HG02852 (cell line): ENCODE results near the gene ZMYM5.
"Not testable (repeated sequence)": the region's sequence is repeated elsewhere in the genome, so short reads cannot be mapped to it uniquely, and the experiment has no call there.

Source experiments
- ATAC-seq: cut with Tn5 transposase; IDR thresholded peaks from one replicate; pipeline ENCODE4 v1.9.1; 2021; ENCODE audit warnings: mild to moderate bottlenecking, moderate library complexity; ENCODE audit not compliant: unreplicated experiment

The ZMYM5 gene

GRCh38 chr13:19822673-19823072 lies 40.8 kb downstream of the ZMYM5 start:
- no peak for ATAC-seq

DNA sequence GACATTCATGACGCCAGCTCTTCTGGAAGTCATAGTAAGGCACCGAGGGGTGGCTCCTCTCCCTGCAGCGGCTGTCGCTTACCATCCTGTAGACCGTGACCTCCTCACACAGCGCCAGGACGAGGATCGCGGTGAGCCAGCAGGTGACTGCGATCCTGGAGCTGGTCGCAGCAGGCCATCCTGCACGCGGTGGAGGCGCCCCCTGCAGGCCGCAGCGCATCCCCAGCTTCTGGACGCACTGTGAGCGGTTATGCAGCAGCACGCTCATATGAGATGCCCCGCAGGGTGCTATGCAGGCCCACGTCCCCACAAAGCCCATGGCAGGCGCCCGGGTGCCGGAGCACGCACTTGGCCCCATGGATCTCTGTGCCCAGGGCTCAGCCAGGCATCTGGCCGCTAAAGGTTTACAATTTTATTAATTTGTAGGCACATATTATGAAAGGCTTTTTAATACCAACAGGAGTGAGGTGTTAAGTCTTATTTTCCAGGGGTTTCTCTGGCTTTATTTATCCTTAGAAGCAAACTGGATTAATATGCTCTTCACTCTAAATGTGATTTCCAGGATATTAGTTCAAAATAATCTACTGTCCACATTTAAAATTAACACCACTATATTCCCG lies 45.1 kb downstream of the ZMYM5 start:
- ATAC-seq = no peak

DNA sequence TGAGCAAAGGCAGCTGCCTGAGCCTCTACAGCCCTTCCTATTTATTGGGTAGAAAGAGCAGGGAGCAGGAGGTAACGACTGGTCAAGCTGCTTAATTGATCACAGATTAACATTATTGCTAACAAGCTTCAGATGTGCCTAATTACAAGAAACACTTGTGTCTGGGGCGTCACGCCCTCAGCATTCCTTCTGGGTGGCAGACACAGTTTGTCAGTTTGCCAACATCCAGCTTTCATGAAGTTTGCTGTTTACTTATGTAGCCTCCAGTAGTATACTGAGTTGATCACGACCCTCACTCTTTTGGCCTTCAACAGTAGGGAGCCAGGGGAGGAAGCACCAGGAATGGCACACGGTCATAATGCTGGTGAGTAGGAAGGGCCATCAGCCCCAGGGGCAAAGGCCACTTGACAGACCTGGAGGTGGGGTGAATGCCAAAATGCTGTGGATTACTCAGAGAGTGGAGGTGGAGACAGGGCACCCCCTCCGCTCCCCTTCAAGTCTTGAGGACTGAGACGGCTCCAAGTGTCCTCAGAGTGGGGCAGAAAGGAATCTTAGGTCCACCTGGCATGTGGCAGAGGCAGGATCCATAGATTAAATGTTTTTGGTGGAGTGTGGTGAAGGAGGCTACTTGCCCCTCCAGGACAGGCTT lies 45.8 kb downstream of the ZMYM5 start:
- no peak for ATAC-seq

GRCh38 chr13:19817106-19817505 lies 46.3 kb downstream of the ZMYM5 start:
- no peak for ATAC-seq

DNA sequence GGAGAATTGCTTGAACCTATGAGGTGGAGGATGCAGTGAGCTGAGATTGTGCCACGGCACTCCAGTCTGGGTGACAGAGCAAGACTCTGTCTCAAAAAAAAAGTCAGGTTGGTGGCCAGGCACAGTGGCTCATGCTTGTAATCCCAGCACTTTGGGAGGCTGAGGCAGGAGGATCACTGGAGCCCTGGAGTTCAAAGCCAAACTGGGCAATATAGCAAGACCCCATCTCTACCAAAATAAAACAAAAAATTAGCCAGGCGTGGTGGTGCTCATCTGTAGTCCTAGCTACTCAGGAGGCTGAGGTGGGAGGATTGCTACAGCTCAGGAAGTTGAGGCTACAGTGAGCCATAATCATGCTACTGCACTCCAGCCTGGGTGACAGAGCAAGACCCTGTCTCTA lies 47.6 kb downstream of the ZMYM5 start:
- ATAC-seq = not testable (repeated sequence)

GRCh38 chr13:19810996-19811881 lies 52.2 kb downstream of the ZMYM5 start:
- ATAC-seq = no peak

GRCh38 chr13:19810151-19810550 lies 53.3 kb downstream of the ZMYM5 start:
- ATAC-seq = no peak

- ATAC-seq = no peak
Measured at GRCh38 chr13:19805765-19806164, 57.7 kb downstream of the ZMYM5 start.

- ATAC-seq = no peak
Measured at GRCh38 chr13:19795956-19796355, 67.5 kb downstream of the ZMYM5 start.

GRCh38 chr13:19794631-19795030 lies 68.8 kb downstream of the ZMYM5 start:
- no peak for ATAC-seq

GRCh38 chr13:19791953-19792537 lies 71.4 kb downstream of the ZMYM5 start:
- ATAC-seq = no peak

GRCh38 chr13:19782727-19783682 lies 80.4 kb downstream of the ZMYM5 start, which contains the start of gene PSPC1:
Gene PSPC1, minus strand, starts transcription at chr13:19782945. Its CDS starts 188 bp downstream, at chr13:19782757.
- peak; percentile 82 for ATAC-seq

DNA sequence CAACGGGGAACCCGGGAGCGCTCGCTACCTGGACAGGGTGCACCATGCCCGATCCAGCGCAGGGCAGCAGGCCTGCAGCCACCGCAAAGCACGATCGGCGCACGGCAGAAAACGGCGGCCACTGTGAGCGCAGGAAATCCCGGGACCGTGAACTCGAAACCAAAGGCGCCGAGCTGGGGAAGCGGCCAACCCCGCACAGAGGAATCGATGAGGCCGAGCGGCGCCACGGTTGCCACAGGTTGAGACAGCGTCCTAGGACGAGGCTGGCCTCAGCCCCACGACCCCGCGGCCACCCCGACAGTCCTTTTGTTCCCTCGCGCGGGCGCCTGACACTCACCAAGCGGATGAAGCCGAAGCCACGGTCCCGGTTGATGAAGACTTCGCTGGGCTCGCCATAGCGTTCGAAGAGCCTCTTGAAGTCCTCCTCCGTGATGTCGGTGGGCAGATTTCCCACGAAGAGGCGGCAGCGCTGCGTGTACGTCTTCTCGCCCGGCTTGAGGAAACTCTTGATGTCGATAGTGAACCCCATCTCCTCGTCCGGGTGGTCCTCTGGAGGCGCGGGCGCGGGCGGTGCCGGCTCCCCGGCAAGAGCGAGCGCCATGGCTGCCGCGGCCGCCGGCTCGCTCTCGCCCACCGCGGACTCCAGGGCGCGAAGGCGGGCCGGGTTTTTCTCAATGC lies 81.3 kb downstream of the ZMYM5 start:
- ATAC-seq = peak; percentile 49

DNA sequence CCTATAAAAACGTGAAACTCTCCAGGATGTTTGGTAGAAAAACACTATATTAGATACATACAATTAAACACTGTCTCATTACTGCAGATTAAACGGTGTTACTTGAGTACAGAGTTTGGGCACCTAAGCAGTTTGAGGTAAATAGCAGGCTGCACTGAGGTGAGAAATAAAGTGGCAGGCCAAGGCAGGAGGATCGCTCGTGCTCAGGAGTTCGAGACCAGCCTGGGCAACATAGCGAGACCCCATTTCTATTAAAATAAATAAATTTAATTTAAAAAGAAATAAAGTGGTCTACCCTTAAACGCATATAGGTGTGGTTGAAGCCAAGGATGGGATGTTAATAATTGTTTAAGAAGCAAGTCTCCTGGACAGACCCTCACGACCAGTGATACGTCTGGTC lies 81.9 kb downstream of the ZMYM5 start:
- no peak for ATAC-seq

GRCh38 chr13:19780753-19781418 lies 82.6 kb downstream of the ZMYM5 start:
- ATAC-seq = not testable (repeated sequence)
